HCT116 (cell line): ENCODE measurements around the gene NIN. TPM values are rescaled to one million over a fixed set of nuclear protein-coding genes. Genes with fewer than 3 reads are reported as not detected.

Experiments used
- ATAC-seq: fragments of 200-7000 bp; cut with Tn5 transposase; 2 replicates; pipeline ENCODE4 v1.9.1; 2020; ENCODE audit warnings: mild to moderate bottlenecking, moderate library complexity
- BruUV-seq: library from RNA; stranded (reverse); fragments of 400-500 nt; replicated peaks from 2 replicates; lab custom pipeline; 2021; lab: Mats Ljungman, UMichigan
- CTCF ChIA-PET: fragments of 300-600 bp; sonication (Branson Sonifier 250); formaldehyde crosslinking; loops from one replicate; lab custom pipeline; 2021; ENCODE audit warnings: antibody characterized with exemption; lab: Charles Lee
- POLR2A ChIA-PET: fragments of 300-600, 350-600 bp; sonication (Branson Sonifier 250); formaldehyde crosslinking; loops from one replicate; lab custom pipeline; 2021; ENCODE audit warnings: antibody characterized with exemption; lab: Charles Lee
- RAD21 ChIA-PET, 2 experiments: fragments of 300-600 bp; sonication (Branson Sonifier 250); formaldehyde crosslinking; loops; one replicate each; lab custom pipeline; 2023; ENCODE audit warnings: low total read pairs in 2 of 2; ENCODE audit not compliant: uncharacterized antibody in 2 of 2, unreplicated experiment in 2 of 2, low non-redundant PET in 1 of 2; lab: Charles Lee
- DNase-seq: peaks from one replicate; pipeline ENCODE4 v3.0.0-alpha.2; 2010; ENCODE audit warnings: low read depth, low spot score
- H2AFZ ChIP-seq: fragments of 200-600 bp; shearing (Covaris generic), sonication (generic); 2 replicates; pipeline ENCODE4 v1.6.1; 2017; ENCODE audit warnings: low read depth, mixed run types, mixed read lengths, antibody characterized with exemption, low read length; ENCODE audit not compliant: poor library complexity, severe bottlenecking
- H3K27ac ChIP-seq: 2 replicates; pipeline ENCODE4 v1.5.1; 2012; ENCODE audit warnings: low read depth, low read length
- H3K27me3 ChIP-seq: fragments of 200-600 bp; sonication (generic); 2 replicates; pipeline ENCODE4 v1.6.1; 2016; ENCODE audit warnings: mixed run types, low read length, mixed read lengths; ENCODE audit not compliant: insufficient read depth
- H3K36me3 ChIP-seq, 2 experiments: fragments of 200-500 bp in 1 of 2; fragments of 200-600 bp in 1 of 2; sonication (Bioruptor generic) in 1 of 2; sonication (generic) in 1 of 2; 2 replicates each; pipeline versions ENCODE4 v1.5.1 to v1.6.1; 2014 to 2016; ENCODE audit warnings: low read length in 2 of 2, inconsistent platforms in 1 of 2, mixed read lengths in 1 of 2, mixed run types in 1 of 2; ENCODE audit not compliant: insufficient read depth in 2 of 2, control insufficient read depth in 1 of 2
- H3K4me1 ChIP-seq, 2 experiments: fragments of 200-600 bp in 1 of 2; sonication (generic) in 1 of 2; 2 replicates each; pipeline versions ENCODE4 v1.5.1 to v1.6.1; 2012 to 2017; ENCODE audit warnings: low read length in 2 of 2, inconsistent platforms in 1 of 2, mild to moderate bottlenecking in 1 of 2, mixed read lengths in 1 of 2, mixed run types in 1 of 2, moderate library complexity in 1 of 2; ENCODE audit not compliant: insufficient read depth in 2 of 2, control insufficient read depth in 1 of 2
- H3K4me2 ChIP-seq: fragments of 200-600 bp; sonication (generic); 2 replicates; pipeline ENCODE4 v1.6.1; 2017; ENCODE audit warnings: mixed run types, low read length, mixed read lengths
- H3K4me3 ChIP-seq, 2 experiments: fragments of 200-600 bp in 1 of 2; sonication (generic) in 1 of 2; replicated peaks in 1 of 2; 2 replicates each; pipeline ENCODE4 v1.5.1; 2011 to 2016; ENCODE audit warnings: low read length in 2 of 2, control low read depth in 1 of 2, low read depth in 1 of 2, mild to moderate bottlenecking in 1 of 2, mixed read lengths in 1 of 2, mixed run types in 1 of 2
- H3K79me2 ChIP-seq: fragments of 200-600 bp; sonication (generic); 2 replicates; pipeline ENCODE4 v1.6.1; 2017; ENCODE audit warnings: mild to moderate bottlenecking, mixed run types, low read length, moderate library complexity, mixed read lengths; ENCODE audit not compliant: insufficient read depth
- H3K9ac ChIP-seq: fragments of 200-600 bp; sonication (generic); 2 replicates; pipeline ENCODE4 v1.6.1; 2016; ENCODE audit warnings: low read length, mixed read lengths
- H3K9me2 ChIP-seq: fragments of 200-600 bp; sonication (generic), shearing (Covaris generic); 2 replicates; pipeline ENCODE4 v1.6.1; 2017; ENCODE audit warnings: mixed run types, mild to moderate bottlenecking, moderate library complexity; ENCODE audit not compliant: insufficient read depth
- H3K9me3 ChIP-seq, 2 experiments: fragments of 200-500 bp in 1 of 2; fragments of 200-600 bp in 1 of 2; sonication (Bioruptor generic) in 1 of 2; sonication (generic) in 1 of 2; 2 replicates each; pipeline ENCODE4 v1.6.1; 2014 to 2017; ENCODE audit warnings: low read length in 2 of 2, mixed read lengths in 2 of 2, inconsistent platforms in 1 of 2, low read depth in 1 of 2, mild to moderate bottlenecking in 1 of 2, mixed run types in 1 of 2, moderate library complexity in 1 of 2; ENCODE audit not compliant: control insufficient read depth in 1 of 2, insufficient read depth in 1 of 2
- H4K20me1 ChIP-seq: fragments of 200-600 bp; sonication (generic), shearing (Covaris generic); 2 replicates; pipeline ENCODE4 v1.6.1; 2017; ENCODE audit warnings: mixed run types, mild to moderate bottlenecking, moderate library complexity; ENCODE audit not compliant: insufficient read depth
- CBX3 ChIP-seq: IDR thresholded peaks from 2 replicates; pipeline ENCODE4 v1.6.1; 2012; ENCODE audit warnings: low read depth
- CTCF ChIP-seq, 3 experiments: fragments of 200-600 bp in 1 of 3; sonication (generic) in 1 of 3; IDR thresholded peaks in 2 of 3; conservative IDR thresholded peaks in 1 of 3; 2 replicates each; pipeline ENCODE4 v1.5.1; 2012 to 2017; ENCODE audit warnings: low read depth in 2 of 3, low read length in 2 of 3, antibody characterized with exemption in 1 of 3, borderline replicate concordance in 1 of 3, control low read depth in 1 of 3, mild to moderate bottlenecking in 1 of 3, mixed read lengths in 1 of 3, mixed run types in 1 of 3, moderate library complexity in 1 of 3; ENCODE audit not compliant: insufficient read depth in 1 of 3
- ELF1 ChIP-seq: IDR thresholded peaks from 2 replicates; pipeline ENCODE4 v1.6.1; 2012; ENCODE audit warnings: low read depth, borderline replicate concordance
- EZH2phosphoT487 ChIP-seq: fragments of 200-600 bp; IDR thresholded peaks from 2 replicates; pipeline ENCODE4 v1.6.1; 2018; ENCODE audit warnings: antibody characterized with exemption, borderline replicate concordance
- MAX ChIP-seq: IDR thresholded peaks from 2 replicates; pipeline ENCODE4 v1.6.1; 2012
- POLR2A ChIP-seq: IDR thresholded peaks from 2 replicates; pipeline ENCODE4 v1.7.0; 2011; ENCODE audit warnings: borderline replicate concordance; ENCODE audit not compliant: insufficient read depth, insufficient read length; ENCODE audit errors: extremely low read depth
- SIN3A ChIP-seq: IDR thresholded peaks from 2 replicates; pipeline ENCODE4 v1.6.1; 2012; ENCODE audit warnings: low read depth
- SRF ChIP-seq: IDR thresholded peaks from 2 replicates; pipeline ENCODE4 v1.6.1; 2012; ENCODE audit warnings: low read depth
- TCF7L2 ChIP-seq: IDR thresholded peaks from 2 replicates; pipeline ENCODE4 v1.7.0; 2011; ENCODE audit warnings: borderline replicate concordance, inconsistent platforms; ENCODE audit not compliant: insufficient read depth, insufficient read length; ENCODE audit errors: extremely low read depth
- ZNF274 ChIP-seq: fragments of 200-500 bp; sonication (Bioruptor generic); IDR thresholded peaks from 2 replicates; pipeline ENCODE4 v1.6.1; 2014; ENCODE audit warnings: mild to moderate bottlenecking, low read depth, low read length, inconsistent platforms
- intact Hi-C: fragments of 100-400 bp; cut with micrococcal nuclease; formaldehyde crosslinking; loops from 2 replicates; pipeline ENCODE4 v1.10.0; 2022
- total RNA-seq: library from RNA; stranded (reverse); gene quantifications from one replicate; pipeline ENCODE4 v1.2.1, GENCODE V29; 2021; ENCODE audit not compliant: unreplicated experiment

Gene NIN
- total RNA-seq, 1 experiment from 2014 or later, result 39.6 TPM

- CTCF ChIA-PET, result interaction anchor here (1.0 kb wide), 1 partner anchor 9 kb away, joined by 3 read pairs; no protein-coding TSS in a partner anchor
- no TSS peak for BruUV-seq
Measured at GRCh38 chr14:50768680-50769079, 62.3 kb downstream of the NIN start.

GRCh38 chr14:50766338-50766886 lies 64.5 kb downstream of the NIN start:
- Histone ChIP-seq H3K4me2 (no peak overlapping the region), H3K9me3 (no peaks in the 10 kb centered on the region), H3K27me3 (no peaks in the 10 kb centered on the region), H3K9me2 (no peaks in the 10 kb centered on the region), H2AFZ (no peak overlapping the region), H4K20me1 (no peaks in the 10 kb centered on the region), H3K4me3 (no peak overlapping the region), H3K27ac (no peak overlapping the region), H3K36me3 (peaks cover 28 to 46% of the 10 kb centered on the region in 2 experiments; a peak in 3 of 4 replicates), H3K4me1 (no peaks in the 10 kb centered on the region), H3K79me2 (no peaks in the 10 kb centered on the region), H3K9ac (no peak overlapping the region)
- no TSS peak for BruUV-seq
- intact Hi-C loops, result no loop called here
- CTCF ChIA-PET, result no interaction called here
- ATAC-seq (no peak), DNase-seq (no peak)
- TF ChIP-seq SIN3A (no peak), POLR2A (no peak), SRF (no peak), EZH2phosphoT487 (no peak), CTCF (IDR thresholded peaks at IDR 0.05 in 2 of 3, conservative IDR thresholded peaks at IDR 0.05 in 1 of 3; ENCODE audit: borderline replicate concordance in 1 of 3, insufficient read depth in 1 of 3, low read depth in 2 of 3, low read length in 2 of 3) (no peak), ZNF274 (no peak)
- RAD21 ChIA-PET, result no interaction called here
- POLR2A ChIA-PET, result no interaction called here

More at GRCh38 chr14:50768680-50769079, 62.3 kb downstream of the NIN start:
- ChIA-PET POLR2A (no interaction called here), RAD21 (no interaction called here)
- no peaks in the 10 kb centered on the region for H3K79me2 ChIP-seq
- intact Hi-C loops, result no loop called here
- no peak overlapping the region for H2AFZ ChIP-seq
- no peaks in the 10 kb centered on the region for H4K20me1 ChIP-seq
- no peak for ATAC-seq
- no peak overlapping the region for H3K4me3 ChIP-seq
- peaks cover 17 to 28% of the 10 kb centered on the region in 2 experiments; a peak in 3 of 4 replicates for H3K36me3 ChIP-seq
- no peak for DNase-seq
- H3K27me3 ChIP-seq, result no peaks in the 10 kb centered on the region
- no peaks in the 10 kb centered on the region for H3K9me2 ChIP-seq
- TF ChIP-seq MAX (no peak), ZNF274 (no peak), ELF1 (no peak), POLR2A (no peak), CBX3 (no peak), EZH2phosphoT487 (no peak), TCF7L2 (no peak)
- TF ChIP-seq, all 23 proteins: peak for 0
- no peaks in the 10 kb centered on the region for H3K9me3 ChIP-seq
- no peaks in the 10 kb centered on the region for H3K4me1 ChIP-seq
- no peak overlapping the region for H3K27ac ChIP-seq
- no peak overlapping the region for H3K9ac ChIP-seq
- no peak overlapping the region for H3K4me2 ChIP-seq
